Measurements from ENCODE around the gene OSBPL6. TPM values are rescaled to one million over a fixed set of nuclear protein-coding genes. Genes with fewer than 3 reads are reported as not detected.

OSBPL6 gene
- total RNA-seq, 1 experiment from 2014 or later: 4.6 TPM

DNA sequence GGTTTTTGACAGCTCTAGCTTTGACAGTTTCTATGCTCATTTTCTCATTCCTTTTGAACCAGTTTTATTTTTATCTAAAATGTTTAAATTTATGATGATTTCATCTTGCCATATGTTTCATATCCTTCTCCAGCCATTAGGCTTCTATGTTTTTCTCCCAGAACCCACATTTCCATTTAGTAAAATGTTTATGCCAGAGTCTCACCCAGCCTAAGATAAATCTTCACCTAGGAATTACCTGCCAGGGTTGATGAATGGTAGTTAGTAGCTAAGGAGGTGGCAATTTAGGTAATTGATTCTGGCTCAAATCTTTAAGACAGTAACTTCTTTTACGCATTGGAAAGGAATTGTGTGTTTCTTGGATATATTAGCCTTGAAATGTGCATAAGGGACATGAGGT, 173.0 kb downstream of the OSBPL6 start:
- Histone ChIP-seq H3K18ac (ENCODE audit: insufficient read length, low read depth, low read length) (no peak overlapping the region), H3K79me2 (ENCODE audit: insufficient read depth, low read length) (no peaks in the 10 kb centered on the region), H3K9ac (ENCODE audit: extremely low read depth, insufficient read length, low read length) (no peak overlapping the region), H4K91ac (ENCODE audit: insufficient read length, low read depth, low read length) (no peak overlapping the region), H3K9me3 (ENCODE audit: control insufficient read depth, low read depth, low read length) (no peaks in the 10 kb centered on the region), H3K23me2 (ENCODE audit: insufficient read length, low read depth, low read length, poor library complexity, severe bottlenecking) (no peaks in the 10 kb centered on the region), H3K4me2 (ENCODE audit: insufficient read depth, insufficient read length, low read length) (no peak overlapping the region), H2AFZ (ENCODE audit: low read length) (no peak overlapping the region), H4K5ac (ENCODE audit: insufficient read length, low read depth, low read length) (no peak overlapping the region), H3K79me1 (ENCODE audit: insufficient read depth, low read depth, low read length, poor library complexity, severe bottlenecking) (no peaks in the 10 kb centered on the region), H3K27me3 (ENCODE audit: insufficient read depth, low read length) (no peaks in the 10 kb centered on the region), H2BK5ac (ENCODE audit: insufficient read length, low read length) (no peak overlapping the region), H4K20me1 (ENCODE audit: control insufficient read depth, insufficient read depth, insufficient read length) (no peaks in the 10 kb centered on the region), H4K8ac (replicated peaks; ENCODE audit: insufficient read length, low read depth, low read length) (no peak overlapping the region), H2BK20ac (ENCODE audit: low read depth, low read length, poor library complexity, severe bottlenecking) (no peak overlapping the region), H3K23ac (ENCODE audit: insufficient read length, low read depth, low read length) (no peak overlapping the region), H2BK12ac (ENCODE audit: insufficient read length, low read depth, low read length) (no peak overlapping the region), H3K14ac (ENCODE audit: insufficient read depth, low read length) (no peak overlapping the region), H2BK120ac (ENCODE audit: low read depth, low read length, poor library complexity, severe bottlenecking) (no peak overlapping the region), H3K4me1 (ENCODE audit: insufficient read depth, low read length) (no peaks in the 10 kb centered on the region), H3K4ac (ENCODE audit: low read depth, low read length) (no peak overlapping the region), H2AK5ac (ENCODE audit: insufficient read length, low read length) (no peak overlapping the region), H3T11ph (ENCODE audit: low read length) (no peak overlapping the region), H2BK15ac (ENCODE audit: low read depth, low read length) (no peak overlapping the region), H3K27ac (ENCODE audit: insufficient read length, low read depth, low read length) (no peak overlapping the region), H3K56ac (ENCODE audit: insufficient read length, low read depth, low read length) (no peak overlapping the region)
- no peaks in the 10 kb centered on the region for H3K36me3 Mint-ChIP-seq (ENCODE audit: insufficient read depth in 1 of 3, low read depth in 3 of 3)
- no CpG with 5 or more reads among the region's 1 CpG for WGBS (ENCODE audit: extremely low coverage, insufficient read length, low lambda C conversion rate)
- H3K4me1 Mint-ChIP-seq: peaks cover 5% of the 10 kb centered on the region in 2 experiments; a peak in 2 of 4 replicates
- TF ChIP-seq, protein P1, sequence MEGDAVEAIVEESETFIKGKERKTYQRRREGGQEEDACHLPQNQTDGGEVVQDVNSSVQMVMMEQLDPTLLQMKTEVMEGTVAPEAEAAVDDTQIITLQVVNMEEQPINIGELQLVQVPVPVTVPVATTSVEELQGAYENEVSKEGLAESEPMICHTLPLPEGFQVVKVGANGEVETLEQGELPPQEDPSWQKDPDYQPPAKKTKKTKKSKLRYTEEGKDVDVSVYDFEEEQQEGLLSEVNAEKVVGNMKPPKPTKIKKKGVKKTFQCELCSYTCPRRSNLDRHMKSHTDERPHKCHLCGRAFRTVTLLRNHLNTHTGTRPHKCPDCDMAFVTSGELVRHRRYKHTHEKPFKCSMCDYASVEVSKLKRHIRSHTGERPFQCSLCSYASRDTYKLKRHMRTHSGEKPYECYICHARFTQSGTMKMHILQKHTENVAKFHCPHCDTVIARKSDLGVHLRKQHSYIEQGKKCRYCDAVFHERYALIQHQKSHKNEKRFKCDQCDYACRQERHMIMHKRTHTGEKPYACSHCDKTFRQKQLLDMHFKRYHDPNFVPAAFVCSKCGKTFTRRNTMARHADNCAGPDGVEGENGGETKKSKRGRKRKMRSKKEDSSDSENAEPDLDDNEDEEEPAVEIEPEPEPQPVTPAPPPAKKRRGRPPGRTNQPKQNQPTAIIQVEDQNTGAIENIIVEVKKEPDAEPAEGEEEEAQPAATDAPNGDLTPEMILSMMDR (conservative IDR thresholded peaks at IDR 0.05): no peak
- DNase-seq: no peak
- H3K4me3 Mint-ChIP-seq: no peak overlapping the region
- H3K27ac Mint-ChIP-seq: no peak overlapping the region
- no peaks in the 10 kb centered on the region for H3K9me3 Mint-ChIP-seq
- no peaks in the 10 kb centered on the region for H3K27me3 Mint-ChIP-seq (ENCODE audit: low read depth)

Measured in H9 (cell line).